NCI-H345 (cell line): ENCODE measurements around the gene TDRD10.

Experiments
- DNase-seq: peaks from one replicate; lab custom pipeline; 2025; lab: John Stamatoyannopoulos, UW

TDRD10 gene, protein sequence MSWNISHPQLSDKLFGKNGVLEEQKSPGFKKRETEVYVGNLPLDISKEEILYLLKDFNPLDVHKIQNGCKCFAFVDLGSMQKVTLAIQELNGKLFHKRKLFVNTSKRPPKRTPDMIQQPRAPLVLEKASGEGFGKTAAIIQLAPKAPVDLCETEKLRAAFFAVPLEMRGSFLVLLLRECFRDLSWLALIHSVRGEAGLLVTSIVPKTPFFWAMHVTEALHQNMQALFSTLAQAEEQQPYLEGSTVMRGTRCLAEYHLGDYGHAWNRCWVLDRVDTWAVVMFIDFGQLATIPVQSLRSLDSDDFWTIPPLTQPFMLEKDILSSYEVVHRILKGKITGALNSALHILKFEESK

DNA sequence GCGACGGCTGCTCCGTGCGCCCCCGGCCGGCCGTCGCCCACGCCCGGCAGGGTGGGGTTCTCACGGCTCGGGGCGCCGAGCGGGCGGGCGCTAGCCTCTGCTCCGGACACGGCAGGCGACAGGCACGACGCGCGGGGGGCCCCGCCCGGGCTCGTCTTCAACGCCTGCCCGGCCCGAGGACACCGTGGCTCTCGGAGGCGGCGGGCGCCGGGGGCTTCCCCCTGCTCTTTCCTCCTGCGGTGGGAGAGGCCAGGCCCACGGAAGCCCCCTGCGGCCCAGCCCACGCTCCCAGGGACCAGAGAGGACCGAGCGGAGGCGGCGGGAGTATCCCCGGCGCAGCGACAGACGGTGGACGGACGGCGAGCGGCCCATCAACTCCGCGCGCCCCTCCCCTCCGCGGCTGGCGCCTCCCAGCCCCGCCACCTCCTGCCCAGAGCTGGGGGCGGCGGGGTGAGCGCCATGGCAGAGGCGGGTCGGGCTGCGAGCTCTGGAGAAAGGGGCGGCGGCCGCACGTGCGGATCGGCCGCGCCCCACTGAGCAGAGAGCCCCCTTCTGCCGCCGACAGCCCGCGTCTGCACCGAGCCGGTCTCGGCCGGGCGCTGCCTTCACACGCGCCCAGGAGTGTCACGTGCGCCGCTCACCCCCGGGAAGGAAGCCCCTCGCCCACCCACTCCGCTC is at the start of gene TDRD10, which contains the start of gene SHE:
TDRD10 (plus strand) TSS at position 154 of the 678 bp plus-strand sequence. CDS start 4,685 bp downstream, outside the sequence.
SHE (minus strand) TSS at position 347 of the 678 bp plus-strand sequence. CDS start 386 bp downstream, outside the sequence.
- peak; percentile 18 for DNase-seq

DNA sequence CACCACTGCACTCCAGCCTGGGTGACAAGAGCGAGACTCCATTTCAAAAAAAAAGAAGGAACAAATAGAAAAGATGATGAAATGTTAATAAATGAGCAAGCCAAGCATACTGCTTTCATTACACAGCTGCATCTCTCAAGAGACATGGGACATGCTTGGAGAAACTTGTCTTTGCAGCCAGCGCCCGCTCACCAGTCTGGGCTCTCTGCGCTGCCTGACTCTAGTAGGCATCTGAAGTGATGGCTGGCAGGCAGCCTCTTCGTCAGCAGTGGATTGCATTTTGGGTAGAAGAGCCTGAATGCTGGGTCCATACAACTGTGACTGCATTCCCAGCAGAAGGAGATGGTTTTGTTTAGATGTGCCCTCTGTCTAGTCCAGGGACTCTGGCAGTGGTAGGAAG is 48.9 kb upstream of the TDRD10 start:
- DNase-seq: no peak

DNA sequence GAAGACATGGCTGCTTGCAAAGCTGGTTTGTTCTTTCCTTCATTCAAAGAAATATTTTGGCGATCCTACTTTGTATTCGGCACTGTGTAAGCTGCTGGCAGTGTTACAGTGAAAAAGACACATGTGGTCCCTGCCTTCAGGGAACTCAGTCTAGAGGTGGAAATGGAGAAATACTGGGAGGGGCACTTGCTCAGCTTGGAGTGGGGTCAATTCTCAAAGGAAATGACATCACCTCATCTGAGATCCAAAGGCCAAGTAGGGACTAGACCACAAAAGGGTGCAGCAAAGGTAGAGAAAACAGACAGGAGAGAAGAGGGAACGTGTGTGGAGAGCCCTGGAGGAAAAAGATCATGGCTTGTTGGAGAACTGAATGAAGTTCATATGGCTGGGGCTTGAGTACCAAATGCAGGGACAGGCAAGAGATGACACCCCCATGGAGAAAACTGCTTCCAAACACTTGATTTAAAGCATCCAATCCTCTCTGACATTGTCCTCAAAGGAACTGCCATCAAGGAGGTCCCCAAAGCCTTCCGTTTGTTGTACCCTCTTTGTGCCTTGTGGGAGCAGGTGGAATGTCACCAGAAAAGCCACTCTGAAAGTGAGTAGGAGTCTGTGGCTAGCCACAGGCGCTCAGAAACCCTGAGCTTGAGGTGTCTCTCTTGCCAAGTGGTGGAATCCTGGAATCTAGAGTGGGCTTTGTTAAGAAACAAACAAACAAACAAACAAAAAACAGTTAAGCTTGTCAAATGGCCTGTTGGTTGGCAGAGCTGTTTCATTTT is 48.3 kb upstream of the TDRD10 start:
- no peak for DNase-seq

DNA sequence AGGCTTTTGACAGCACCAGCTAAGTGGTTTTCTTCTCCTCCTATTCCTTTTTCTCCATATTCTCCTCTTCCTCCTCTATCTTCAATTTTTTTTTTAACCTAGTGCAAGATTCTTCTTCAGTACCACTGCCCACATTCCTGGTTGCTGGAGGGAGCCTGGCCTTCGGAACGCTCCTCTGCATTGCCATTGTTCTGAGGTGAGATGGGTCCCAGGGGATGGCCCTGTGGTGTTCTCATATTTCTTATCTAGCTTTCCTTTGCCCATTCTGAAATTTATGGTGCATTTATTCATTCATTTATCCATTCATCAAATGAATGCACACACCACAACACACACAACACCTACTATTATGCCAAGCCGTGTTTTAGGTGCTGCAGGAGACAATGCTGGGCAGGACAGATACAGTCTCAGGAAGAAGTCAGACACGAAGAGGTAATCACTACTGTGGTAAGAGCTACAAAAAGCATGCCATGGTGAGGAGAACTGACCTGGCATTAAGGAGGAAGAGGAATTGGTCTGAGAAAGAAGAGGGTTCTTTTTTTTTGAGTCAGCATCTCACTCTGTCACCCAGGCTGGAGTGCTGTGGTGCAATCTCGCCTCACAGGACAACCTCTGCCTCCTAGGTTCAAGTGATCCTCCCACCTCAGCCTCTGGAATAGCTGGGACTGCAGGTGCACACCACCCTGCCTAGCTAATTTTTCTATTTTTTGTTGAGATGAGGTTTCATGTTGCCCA is 47.5 kb upstream of the TDRD10 start:
- DNase-seq: no peak

DNA sequence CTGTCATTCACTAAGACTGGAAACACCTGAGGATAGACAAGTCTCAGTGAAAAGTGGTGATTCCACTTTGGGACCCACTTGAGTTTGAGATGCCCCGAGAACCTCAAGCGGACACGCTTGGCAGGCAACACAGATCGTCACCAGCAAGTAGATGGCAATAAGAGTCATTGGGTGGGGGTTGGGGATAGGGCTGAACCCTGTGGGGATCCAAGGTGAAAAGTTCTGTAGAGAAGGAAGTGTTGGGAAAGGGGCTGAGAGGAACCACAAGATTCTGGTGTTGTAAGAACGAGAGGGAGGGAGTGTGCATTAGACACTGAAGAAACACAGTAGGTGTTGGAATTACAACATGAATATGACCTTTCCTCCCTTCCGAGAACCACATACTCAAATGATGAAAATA is 45.4 kb upstream of the TDRD10 start:
- DNase-seq: no peak

DNA sequence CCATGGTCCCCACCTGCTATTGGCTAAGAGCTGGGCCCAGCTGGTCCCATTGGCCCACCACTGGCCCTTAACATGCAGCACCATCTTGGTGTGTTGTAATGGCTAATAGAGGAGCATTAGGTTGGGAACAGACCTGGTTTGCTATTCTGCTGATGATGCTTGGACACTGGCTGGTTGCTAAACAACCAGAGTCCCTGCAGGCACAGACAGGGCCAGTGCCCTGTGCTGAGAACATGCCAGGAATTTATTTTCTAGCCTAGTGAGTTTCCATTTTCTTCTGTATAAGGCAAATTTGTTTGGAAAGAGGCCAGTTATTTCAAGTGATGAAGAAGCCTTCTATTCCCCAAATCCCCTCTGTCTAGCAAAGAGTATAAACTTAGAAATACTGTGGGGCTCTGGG is 42.9 kb upstream of the TDRD10 start:
- no peak for DNase-seq

DNA sequence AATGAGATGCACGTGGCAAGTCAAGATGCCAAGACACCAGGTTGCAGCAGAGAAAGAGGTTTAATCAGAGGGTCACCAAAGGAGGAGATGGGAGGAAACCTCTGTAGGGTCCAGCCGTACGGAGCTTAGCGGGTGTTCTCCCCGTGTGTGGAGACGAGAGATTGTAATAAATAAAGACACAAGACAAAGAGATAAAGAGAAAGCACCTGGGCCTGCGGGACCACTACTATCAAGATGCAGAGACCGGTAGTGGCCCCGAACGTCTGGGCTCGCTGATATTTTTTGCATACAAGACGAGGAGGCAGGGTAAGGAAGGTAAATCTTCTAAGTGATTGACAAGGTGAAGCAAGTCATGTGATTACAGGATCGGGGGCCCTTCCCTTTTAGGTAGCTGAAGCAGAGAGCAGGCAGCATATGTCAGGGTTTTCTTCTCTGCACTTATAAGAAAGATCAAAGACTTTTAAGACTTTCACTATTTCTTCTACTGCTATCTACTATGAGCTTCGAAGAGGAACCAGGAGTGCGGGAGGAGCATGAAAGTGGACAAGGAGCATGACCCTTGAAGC is 41.2 kb upstream of the TDRD10 start:
- no peak for DNase-seq

DNA sequence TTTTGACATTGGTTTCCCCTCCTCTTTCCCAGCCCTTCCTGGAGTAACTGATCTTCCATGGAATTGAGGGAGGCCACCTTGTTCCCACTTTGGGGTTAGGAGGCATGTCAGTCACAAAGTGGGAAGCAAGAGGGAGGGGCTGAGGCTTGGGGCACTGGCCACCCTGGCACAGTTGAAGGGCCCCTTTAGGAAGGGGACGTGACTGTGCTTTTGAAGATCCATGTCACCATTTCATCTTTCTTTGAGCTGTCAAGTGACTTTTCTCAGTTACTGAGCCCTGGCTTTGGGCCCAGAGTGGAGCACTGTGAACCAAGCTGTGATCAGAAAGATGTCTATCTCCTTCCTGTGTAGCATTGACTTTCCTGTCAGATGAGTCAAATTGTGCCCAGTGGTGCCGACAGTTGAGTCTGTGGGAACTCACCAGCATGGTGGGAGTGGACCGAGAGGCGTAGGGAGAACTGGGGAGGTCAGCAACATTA is 38.5 kb upstream of the TDRD10 start:
- no peak for DNase-seq

DNA sequence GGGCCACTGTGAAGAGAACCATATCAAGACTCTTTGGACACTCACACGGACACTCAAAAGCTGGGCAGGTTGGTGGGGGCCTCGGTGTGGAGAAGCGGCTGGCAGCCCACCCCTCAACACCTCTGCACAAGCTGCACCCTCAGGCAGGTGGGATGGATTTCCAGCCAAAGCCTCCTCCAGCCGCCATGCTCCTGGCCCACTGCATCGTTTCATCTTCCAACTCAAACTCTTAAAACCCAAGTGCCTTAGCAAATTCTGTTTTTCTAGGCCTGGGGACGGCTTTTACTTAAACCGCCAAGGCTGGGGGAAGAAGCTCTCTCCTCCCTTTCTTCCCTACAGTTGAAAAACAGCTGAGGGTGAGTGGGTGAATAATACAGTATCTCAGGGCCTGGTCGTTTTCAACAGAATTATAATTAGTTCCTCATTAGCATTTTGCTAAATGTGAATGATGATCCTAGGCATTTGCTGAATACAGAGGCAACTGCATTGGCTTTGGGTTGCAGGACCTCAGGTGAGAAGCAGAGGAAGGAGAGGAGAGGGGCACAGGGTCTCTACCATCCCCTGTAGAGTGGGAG is 36.3 kb upstream of the TDRD10 start:
- no peak for DNase-seq

DNA sequence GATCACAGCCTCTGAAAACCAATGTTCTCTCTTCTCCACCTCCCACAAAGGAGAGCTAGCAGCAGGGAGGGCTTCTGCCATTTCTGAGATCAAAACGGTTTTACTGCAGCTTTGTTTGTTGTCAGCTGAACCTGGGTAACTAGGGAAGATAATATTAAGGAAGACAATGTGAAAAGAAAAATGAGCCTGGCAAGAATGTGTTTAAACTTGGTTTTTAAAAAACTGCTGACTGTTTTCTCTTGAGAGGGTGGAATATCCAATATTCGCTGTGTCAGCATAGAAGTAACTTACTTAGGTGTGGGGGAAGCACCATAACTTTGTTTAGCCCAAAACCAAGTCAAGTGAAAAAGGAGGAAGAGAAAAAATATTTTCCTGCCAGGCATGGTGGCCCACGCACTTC is 35.8 kb upstream of the TDRD10 start:
- DNase-seq: no peak

DNA sequence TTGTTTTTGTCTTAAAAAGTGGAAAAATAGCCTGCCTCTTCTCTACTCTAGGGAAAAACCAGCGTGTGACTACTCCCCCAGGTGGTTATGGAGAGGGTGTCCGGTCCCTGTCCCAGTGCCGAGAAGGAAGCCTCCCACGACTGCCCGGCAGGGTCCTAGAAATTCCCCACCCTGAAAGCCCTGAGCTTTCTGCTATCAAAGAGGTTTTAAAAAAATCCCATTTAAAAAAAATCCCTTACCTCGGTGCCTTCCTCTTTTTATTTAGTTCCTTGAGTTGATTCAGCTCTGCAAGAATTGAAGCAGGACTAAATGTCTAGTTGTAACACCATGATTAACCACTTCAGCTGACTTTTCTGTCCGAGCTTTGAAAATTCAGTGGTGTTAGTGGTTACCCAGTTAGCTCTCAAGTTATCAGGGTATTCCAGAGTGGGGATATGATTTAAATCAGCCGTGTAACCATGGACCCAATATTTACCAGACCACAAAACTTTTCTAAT is 35.0 kb upstream of the TDRD10 start:
- DNase-seq: no peak

DNA sequence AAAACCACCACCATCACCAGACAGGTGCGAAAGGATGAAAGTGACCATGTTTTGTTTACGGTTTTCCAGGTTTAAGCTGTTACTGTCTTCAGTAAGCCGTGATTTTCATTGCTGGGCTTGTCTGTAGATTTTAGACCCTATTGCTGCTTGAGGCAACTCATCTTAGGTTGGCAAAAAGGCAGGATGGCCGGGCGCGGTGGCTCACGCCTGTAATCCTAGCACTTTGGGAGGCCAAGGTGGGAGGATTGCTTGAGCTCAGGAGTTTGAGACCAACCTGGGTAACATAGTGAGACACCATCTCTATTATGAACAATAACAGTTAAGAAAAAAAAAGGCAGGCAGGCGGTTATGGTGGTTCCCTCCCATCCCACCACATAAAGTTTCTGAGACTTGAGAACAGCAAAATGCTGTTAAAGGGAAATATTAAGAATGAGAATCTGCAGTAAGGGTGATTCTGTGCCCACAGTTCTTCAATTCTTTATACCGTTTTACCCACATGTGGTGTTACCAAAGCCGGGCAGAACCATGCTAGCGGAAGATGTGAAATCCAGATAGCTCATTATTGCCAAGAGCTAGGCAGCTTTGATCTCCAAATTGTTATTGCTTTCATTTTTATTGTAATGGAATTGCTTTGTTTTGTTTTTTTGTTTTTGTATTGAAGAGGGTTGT is 34.5 kb upstream of the TDRD10 start:
- no peak for DNase-seq

DNA sequence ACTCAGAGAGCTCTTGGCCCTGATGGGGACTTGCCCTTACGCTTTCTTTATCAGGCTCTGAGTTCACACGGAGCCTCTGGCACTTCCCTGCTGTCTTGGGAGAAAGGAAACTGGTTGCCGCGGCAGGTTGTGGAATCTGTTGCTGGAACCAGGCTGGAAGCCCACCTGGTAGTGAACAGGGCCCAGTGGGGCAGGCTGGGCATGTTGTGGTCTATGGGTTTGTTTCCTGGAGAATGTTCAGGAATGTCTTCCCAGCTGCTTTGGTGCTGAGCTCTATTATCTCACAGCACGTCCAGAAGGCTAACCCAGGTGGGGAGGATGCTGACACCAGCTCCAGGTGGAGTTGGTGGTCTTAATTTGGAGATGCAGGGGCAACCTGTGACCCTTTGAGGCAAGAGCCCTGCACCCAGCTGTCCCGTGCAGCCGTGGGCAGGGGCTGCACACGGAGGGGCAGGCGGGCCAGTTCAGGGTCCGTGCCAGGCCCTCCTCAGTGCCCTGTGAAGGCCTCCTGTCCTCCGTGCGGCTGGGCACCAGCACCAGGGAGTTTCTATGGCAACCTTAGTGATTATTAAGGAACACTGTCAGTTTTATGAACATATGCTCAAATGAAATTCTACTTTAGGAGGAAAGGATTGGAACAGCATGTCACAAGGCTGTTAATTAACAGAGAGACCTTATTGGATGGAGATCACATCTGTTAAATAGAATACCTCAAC is 33.3 kb upstream of the TDRD10 start:
- DNase-seq: no peak

DNA sequence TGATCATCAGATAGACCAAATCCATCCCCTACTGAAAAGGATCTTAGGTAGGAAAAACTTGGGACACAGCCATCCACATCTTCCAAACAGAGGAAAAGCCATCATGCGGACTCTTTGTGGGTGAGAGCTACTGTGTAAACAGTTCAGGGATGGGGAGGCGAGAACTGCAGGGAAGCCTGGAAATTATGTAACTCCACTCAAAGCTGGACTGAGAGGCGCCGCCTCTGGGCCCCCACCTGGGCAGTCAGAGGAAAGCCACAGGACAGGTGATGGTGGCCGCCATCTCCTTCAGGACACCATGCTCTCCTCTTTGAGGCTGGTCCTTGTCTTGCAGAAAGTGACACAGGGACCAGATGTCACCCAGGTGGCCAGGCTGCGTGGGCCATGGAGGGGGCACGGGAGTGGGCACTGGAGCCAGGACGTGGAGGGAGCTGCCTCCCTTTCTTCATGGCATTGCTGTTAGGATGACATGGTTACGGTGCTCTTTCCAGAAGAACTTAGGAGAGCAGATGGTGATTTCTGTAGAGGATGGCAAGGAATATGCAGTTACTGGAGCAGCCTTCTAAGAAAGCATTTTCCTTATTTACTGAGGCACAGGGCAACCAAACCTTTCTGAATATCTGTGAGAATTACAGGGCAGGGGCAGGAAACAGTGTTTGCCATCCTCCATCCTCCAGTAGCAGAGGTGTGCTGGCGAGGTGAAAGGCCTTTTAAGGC is 32.0 kb upstream of the TDRD10 start:
- no peak for DNase-seq

DNA sequence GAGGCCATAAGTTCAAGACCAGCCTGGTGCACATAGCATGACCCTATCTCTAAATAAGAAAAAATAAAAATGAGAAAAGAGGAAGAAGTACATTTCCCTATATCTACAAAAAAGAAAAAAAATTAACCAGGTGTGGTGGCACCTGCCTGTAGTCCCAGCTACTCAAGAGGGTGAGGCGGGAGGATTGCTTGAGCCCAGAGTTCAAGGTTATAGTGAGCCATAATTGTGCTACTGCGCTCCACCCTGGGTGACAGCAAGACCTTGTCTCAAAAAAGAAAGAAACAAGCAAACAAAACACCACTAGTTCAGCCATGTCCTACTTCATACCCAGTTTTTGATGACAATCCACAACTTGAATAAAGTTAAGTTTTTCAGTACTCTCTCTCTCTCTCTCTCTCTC is 30.7 kb upstream of the TDRD10 start:
- DNase-seq: no peak

DNA sequence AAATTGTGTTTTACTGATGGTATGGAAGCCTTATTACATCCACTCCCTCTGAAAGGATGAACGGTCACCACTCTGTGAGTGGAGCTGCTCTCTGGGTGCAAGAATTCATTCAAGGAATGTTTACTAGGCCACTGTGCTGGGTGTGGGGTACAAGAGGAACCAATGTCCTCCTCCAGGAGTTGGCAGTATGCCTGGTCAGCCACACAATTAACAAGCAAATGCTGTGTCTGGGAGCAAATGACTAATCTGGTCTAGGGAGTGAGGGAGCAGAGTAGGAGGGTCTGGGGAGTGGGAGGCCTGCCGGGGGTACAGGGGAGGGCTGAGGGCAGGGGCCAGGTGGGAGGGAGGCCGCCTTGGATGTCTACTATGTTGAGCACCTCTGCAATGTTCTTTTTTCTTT is 27.2 kb upstream of the TDRD10 start:
- DNase-seq: no peak

DNA sequence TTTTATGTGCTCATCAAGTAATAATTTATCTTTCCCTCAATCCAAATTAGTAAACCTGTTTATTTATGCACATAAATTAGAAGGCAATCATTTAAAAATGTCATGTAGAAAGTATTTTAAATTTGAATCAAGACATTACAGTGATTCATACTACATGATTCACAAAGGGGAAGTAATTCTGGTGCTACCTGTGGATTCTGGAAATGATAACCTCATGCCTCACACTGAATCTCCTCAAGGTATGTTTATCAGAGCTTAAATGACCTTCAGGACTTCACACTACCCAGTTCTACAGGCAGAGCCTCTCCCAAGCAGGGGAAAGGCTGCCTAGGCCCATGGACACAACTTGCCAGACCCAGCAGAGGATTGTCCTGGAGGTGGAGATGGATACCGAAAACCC is 25.2 kb upstream of the TDRD10 start:
- no peak for DNase-seq

DNA sequence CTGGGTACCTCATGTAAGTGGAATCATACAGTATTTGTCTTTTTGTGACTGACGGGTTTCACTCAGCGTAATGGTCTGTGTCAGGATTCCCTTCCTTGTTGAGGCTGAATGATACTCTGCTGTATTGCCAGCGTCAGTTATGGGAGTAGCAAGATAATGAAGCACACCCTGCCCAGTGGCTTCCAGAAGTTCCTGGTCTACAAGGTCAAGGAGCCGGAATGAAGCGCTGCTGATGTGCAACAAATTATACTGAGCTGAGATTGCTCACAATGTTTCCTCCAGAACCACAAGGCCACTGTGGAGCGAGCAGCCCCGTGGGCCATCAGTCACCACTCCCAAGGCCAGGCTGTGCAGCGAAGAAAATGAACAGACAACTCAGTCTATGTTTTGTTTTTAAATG is 24.0 kb upstream of the TDRD10 start:
- no peak for DNase-seq

DNA sequence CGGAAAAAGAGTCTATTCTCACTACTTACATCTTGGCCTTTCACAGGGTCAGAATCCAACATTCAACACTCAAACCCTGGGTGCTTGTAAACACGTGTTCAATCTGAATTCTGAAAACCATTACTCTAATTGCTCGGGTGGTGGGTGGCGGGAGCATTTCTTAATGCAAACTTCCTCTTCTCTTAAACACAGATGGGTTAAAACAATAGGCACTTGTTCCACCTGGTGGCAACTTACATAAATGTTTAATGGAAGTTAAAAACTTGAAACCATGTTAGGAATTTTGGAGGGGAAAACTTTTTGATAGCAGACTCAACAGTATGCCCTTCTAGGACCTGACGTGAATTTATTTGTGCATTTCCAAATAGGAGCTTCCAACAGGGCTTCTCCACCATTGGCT is 23.4 kb upstream of the TDRD10 start:
- no peak for DNase-seq
